PC-3 (cell line): ENCODE results near the gene CDH4. TPM values are rescaled to one million over a fixed set of nuclear protein-coding genes. Genes with fewer than 3 reads are reported as not detected.

Experiments
- ATAC-seq: fragments of 200-7000 bp; cut with Tn5 transposase; 2 replicates; pipeline ENCODE4 v1.9.1; 2020; ENCODE audit warnings: mild to moderate bottlenecking, moderate library complexity
- BruUV-seq: library from RNA; stranded (reverse); fragments of 400-500 nt; replicated peaks from 2 replicates; lab custom pipeline; 2021; lab: Mats Ljungman, UMichigan
- CTCF ChIA-PET: fragments of 300-600 bp; sonication (Branson Sonifier 250); formaldehyde crosslinking; loops from one replicate; lab custom pipeline; 2022; ENCODE audit warnings: antibody characterized with exemption; lab: Charles Lee
- POLR2A ChIA-PET: fragments of 300-600 bp; sonication (Branson Sonifier 250); formaldehyde crosslinking; loops from one replicate; lab custom pipeline; 2022; ENCODE audit warnings: antibody characterized with exemption; ENCODE audit not compliant: unreplicated experiment; lab: Charles Lee
- DNase-seq: peaks from one replicate; pipeline ENCODE4 v3.0.0-alpha.2; 2015
- H2AFZ ChIP-seq: fragments of 300-600 bp; sonication (generic); 2 replicates; pipeline ENCODE4 v1.6.0; 2016; ENCODE audit warnings: antibody characterized with exemption, low read length
- H3F3A ChIP-seq: fragments of 300-600 bp; sonication (generic); one replicate; pipeline ENCODE4 v1.6.0; 2017; ENCODE audit warnings: antibody characterized with exemption, low read length, control low read depth, mild to moderate bottlenecking; ENCODE audit not compliant: unreplicated experiment
- H3K27ac ChIP-seq: fragments of 300-600 bp; sonication (generic); 2 replicates; pipeline ENCODE4 v1.5.1; 2016; ENCODE audit warnings: mild to moderate bottlenecking, low read length
- H3K27me3 ChIP-seq: fragments of 300-600 bp; sonication (generic); 2 replicates; pipeline ENCODE4 v1.6.1; 2016; ENCODE audit warnings: low read length, mixed read lengths
- H3K36me3 ChIP-seq: fragments of 300-600 bp; sonication (generic); 2 replicates; pipeline ENCODE4 v1.6.1; 2016; ENCODE audit warnings: low read depth, mixed run types, low read length, mixed read lengths
- H3K4me1 ChIP-seq: fragments of 300-600 bp; sonication (generic); 2 replicates; pipeline ENCODE4 v1.5.1; 2016; ENCODE audit warnings: low read length; ENCODE audit not compliant: insufficient read depth
- H3K4me2 ChIP-seq: fragments of 300-600 bp; sonication (generic); 2 replicates; pipeline ENCODE4 v1.6.0; 2016; ENCODE audit warnings: low read length
- H3K4me3 ChIP-seq: fragments of 300-600 bp; sonication (generic); 2 replicates; pipeline ENCODE4 v1.5.1; 2016; ENCODE audit warnings: mild to moderate bottlenecking, low read length, mixed read lengths
- H3K79me2 ChIP-seq: fragments of 300-600 bp; sonication (generic); 2 replicates; pipeline ENCODE4 v1.6.1; 2017; ENCODE audit warnings: low read length, mixed read lengths
- H3K9ac ChIP-seq: fragments of 300-600 bp; sonication (generic); 2 replicates; pipeline ENCODE4 v1.6.0; 2016; ENCODE audit warnings: mild to moderate bottlenecking, low read length
- H3K9me2 ChIP-seq: fragments of 300-600 bp; sonication (generic); replicated peaks from 2 replicates; pipeline ENCODE4 v1.6.1; 2016; ENCODE audit warnings: mixed run types, low read length, mixed read lengths
- H3K9me3 ChIP-seq: fragments of 300-600 bp; sonication (generic); 2 replicates; pipeline ENCODE4 v1.6.1; 2016; ENCODE audit warnings: low read length, mixed read lengths
- H4K20me1 ChIP-seq: fragments of 300-600 bp; sonication (generic); 2 replicates; pipeline ENCODE4 v1.6.1; 2016; ENCODE audit warnings: low read length, mixed read lengths
- CTCF ChIP-seq: fragments of 300-600 bp; sonication (generic); conservative IDR thresholded peaks from 2 replicates; pipeline ENCODE4 v1.5.1; 2017; ENCODE audit warnings: antibody characterized with exemption, low read depth, mild to moderate bottlenecking, low read length
- EZH2 ChIP-seq: fragments of 300-600 bp; sonication (generic); IDR thresholded peaks from one replicate; pipeline ENCODE4 v1.6.1; 2017; ENCODE audit warnings: antibody characterized with exemption, mild to moderate bottlenecking, low read length; ENCODE audit not compliant: unreplicated experiment
- EZH2phosphoT487 ChIP-seq: fragments of 300-600 bp; sonication (generic); IDR thresholded peaks from 2 replicates; pipeline ENCODE4 v1.6.1; 2018; ENCODE audit warnings: mild to moderate bottlenecking, antibody characterized with exemption, low read length, borderline replicate concordance
- intact Hi-C: fragments of 100-400 bp; cut with micrococcal nuclease; formaldehyde crosslinking; loops from 2 replicates; pipeline ENCODE4 v1.9.0; 2023
- total RNA-seq: library from RNA; depleted of rRNA; stranded (reverse); fragments of >200 nt; gene quantifications from 2 replicates; pipeline ENCODE4 v1.2.3, GENCODE V29; 2014

CDH4 gene
- total RNA-seq, 1 experiment from 2014 or later = not detected

- DNase-seq (no peak), ATAC-seq (no peak)
- H3K36me3 ChIP-seq = no peaks in the 10 kb centered on the region
- intact Hi-C loops = no loop called here
- POLR2A ChIA-PET = no interaction called here
- no peak overlapping the region for H3K4me2 ChIP-seq
- H4K20me1 ChIP-seq = no peaks in the 10 kb centered on the region
- no peak for TF ChIP-seq EZH2phosphoT487
- no peak for TF ChIP-seq CTCF
- no peak for TF ChIP-seq EZH2
- BruUV-seq = no TSS peak
- H3K4me3 ChIP-seq = no peak overlapping the region
- H3K79me2 ChIP-seq = no peaks in the 10 kb centered on the region
- no peak overlapping the region for H3K27ac ChIP-seq
- H3K27me3 ChIP-seq = peaks cover 82% of the 10 kb centered on the region
- no peak overlapping the region for H3K9ac ChIP-seq
- H3K9me2 ChIP-seq = no peaks in the 10 kb centered on the region
- CTCF ChIA-PET = no interaction called here
- no peak overlapping the region for H2AFZ ChIP-seq
- no peaks in the 10 kb centered on the region for H3K4me1 ChIP-seq
- H3K9me3 ChIP-seq = no peaks in the 10 kb centered on the region
- H3F3A ChIP-seq = no peaks in the 10 kb centered on the region
These were observed 440.4 kb downstream of the CDH4 start for GRCh38 chr20:61692479-61692878.

- POLR2A ChIA-PET = no interaction called here
These were observed 441.1 kb downstream of the CDH4 start for GRCh38 chr20:61693055-61693600.

More at GRCh38 chr20:61693055-61693600, 441.1 kb downstream of the CDH4 start:
- Histone ChIP-seq H3K9ac (no peak overlapping the region), H3F3A (no peaks in the 10 kb centered on the region), H3K4me2 (no peak overlapping the region), H2AFZ (no peak overlapping the region), H3K9me2 (no peaks in the 10 kb centered on the region), H3K9me3 (no peaks in the 10 kb centered on the region), H4K20me1 (no peaks in the 10 kb centered on the region), H3K27ac (no peak overlapping the region), H3K4me3 (no peak overlapping the region), H3K36me3 (no peaks in the 10 kb centered on the region), H3K79me2 (no peaks in the 10 kb centered on the region), H3K4me1 (no peaks in the 10 kb centered on the region), H3K27me3 (peaks cover 82% of the 10 kb centered on the region)
- CTCF ChIA-PET = no interaction called here
- TF ChIP-seq EZH2phosphoT487 (no peak), CTCF (no peak), EZH2 (no peak)
- ATAC-seq (no peak), DNase-seq (no peak)
- intact Hi-C loops = no loop called here
- no TSS peak for BruUV-seq
